Keratinocyte (primary cell): Measurements from ENCODE around the gene DENND11. TPM values are rescaled to one million over a fixed set of nuclear protein-coding genes. Genes with fewer than 3 reads are reported as not detected.
"Not testable (repeated sequence)": the region's sequence is repeated elsewhere in the genome, so short reads cannot be mapped to it uniquely, and the experiment has no call there.

Source experiments
- DNase-seq: peaks from one replicate; pipeline ENCODE4 v3.0.0-alpha.2; 2011; ENCODE audit warnings: low read depth, missing footprints, low spot score
- FAIRE-seq: peaks from 2 replicates; lab custom pipeline; 2011; peaks lifted over from hg19 to GRCh38; lab: Jason Lieb, UNC
- H2AFZ ChIP-seq: 2 replicates; pipeline ENCODE4 v1.6.0; 2012; ENCODE audit warnings: low read length, control low read depth, inconsistent platforms; ENCODE audit not compliant: control insufficient read depth
- H3K27ac ChIP-seq: 2 replicates; pipeline ENCODE4 v1.5.1; 2011; ENCODE audit warnings: low read length; ENCODE audit not compliant: control insufficient read depth, insufficient read depth
- H3K27me3 ChIP-seq: 3 replicates; pipeline ENCODE4 v1.6.0; 2011; ENCODE audit warnings: low read length; ENCODE audit not compliant: control insufficient read depth, insufficient read depth; ENCODE audit errors: extremely low read depth
- H3K36me3 ChIP-seq, 2 experiments: 2 replicates in 1 of 2; 3 replicates in 1 of 2; pipeline ENCODE4 v1.5.1; 2011; ENCODE audit warnings: low read length in 2 of 2, mild to moderate bottlenecking in 1 of 2; ENCODE audit not compliant: control insufficient read depth in 2 of 2, insufficient read depth in 2 of 2; ENCODE audit errors: extremely low read depth in 1 of 2
- H3K4me1 ChIP-seq: 3 replicates; pipeline ENCODE4 v1.5.1; 2011; ENCODE audit warnings: low read length; ENCODE audit not compliant: control insufficient read depth, insufficient read depth; ENCODE audit errors: extremely low read depth
- H3K4me2 ChIP-seq: 3 replicates; pipeline ENCODE4 v1.6.0; 2011; ENCODE audit warnings: low read depth, low read length; ENCODE audit not compliant: control insufficient read depth, insufficient read depth; ENCODE audit errors: extremely low read depth
- H3K4me3 ChIP-seq, 3 experiments: fragments of 200-600 bp in 1 of 3; sonication (generic) in 1 of 3; 2 replicates in 2 of 3; 3 replicates in 1 of 3; pipeline ENCODE4 v1.5.1; 2011 to 2016; ENCODE audit warnings: low read length in 3 of 3, mild to moderate bottlenecking in 3 of 3, control low read depth in 2 of 3, inconsistent platforms in 1 of 3, low read depth in 1 of 3, mixed read lengths in 1 of 3, mixed run types in 1 of 3, moderate library complexity in 1 of 3; ENCODE audit not compliant: control insufficient read depth in 2 of 3, insufficient read depth in 2 of 3; ENCODE audit errors: extremely low read depth in 1 of 3
- H3K79me2 ChIP-seq: 2 replicates; pipeline ENCODE4 v1.6.0; 2012; ENCODE audit warnings: low read length; ENCODE audit not compliant: control insufficient read depth, insufficient read depth
- H3K9ac ChIP-seq: 3 replicates; pipeline ENCODE4 v1.6.0; 2011; ENCODE audit warnings: low read length; ENCODE audit not compliant: control insufficient read depth, insufficient read depth; ENCODE audit errors: extremely low read depth
- H3K9me1 ChIP-seq: 3 replicates; pipeline ENCODE4 v1.6.0; 2011; ENCODE audit warnings: low read length; ENCODE audit not compliant: control insufficient read depth, insufficient read depth; ENCODE audit errors: extremely low read depth
- H3K9me3 ChIP-seq: 2 replicates; pipeline ENCODE4 v1.5.1; 2012; ENCODE audit warnings: low read depth, low read length; ENCODE audit not compliant: control insufficient read depth
- H4K20me1 ChIP-seq: 3 replicates; pipeline ENCODE4 v1.6.0; 2011; ENCODE audit warnings: low read length; ENCODE audit not compliant: control insufficient read depth, insufficient read depth; ENCODE audit errors: extremely low read depth
- CTCF ChIP-seq, 3 experiments: IDR thresholded peaks in 1 of 3; conservative IDR thresholded peaks in 1 of 3; optimal IDR thresholded peaks in 1 of 3; 2 replicates in 2 of 3; 3 replicates in 1 of 3; pipeline versions ENCODE3 to v1.5.1; 2011; ENCODE audit warnings: low read length in 3 of 3, mild to moderate bottlenecking in 3 of 3, moderate library complexity in 2 of 3, control low read depth in 1 of 3, inconsistent platforms in 1 of 3; ENCODE audit not compliant: insufficient read depth in 2 of 3; ENCODE audit errors: extremely low read depth in 1 of 3
- EZH2 ChIP-seq: IDR thresholded peaks from one replicate; pipeline ENCODE4 v1.6.1; 2012; ENCODE audit warnings: inconsistent platforms, mild to moderate bottlenecking, low read length, moderate library complexity
- dilution Hi-C: fragments of 300-500 bp; cut with MboI; formaldehyde crosslinking; loops from one replicate; pipeline ENCODE4 v1.7.0; 2020; ENCODE audit warnings: low sequenced_read_pairs; ENCODE audit not compliant: extremely low pct_ligation_motif_present
- polyA plus RNA-seq, 5 experiments: library from polyadenylated mRNA; depleted of rRNA in 3 of 5; stranded (reverse) in 3 of 5; stranded (forward) in 1 of 5; unstranded in 1 of 5; fragments of >200 nt; gene quantifications; 1 replicate in 1 of 5; 2 replicates in 3 of 5; 3 replicates in 1 of 5; pipeline versions ENCODE4 v1.2.1 to v1.2.3, GENCODE V29; 2011 to 2012; ENCODE audit warnings: missing spikeins in 2 of 5, low read depth in 1 of 5, low replicate concordance in 1 of 5

Gene DENND11
- polyA plus RNA-seq, 1 donor (not counting 4 experiments of a cell fraction or from before 2014, with no cell fraction given): 5.4 TPM

GRCh38 chr7:141691540-141691939, 10.4 kb downstream of the DENND11 start:
- Histone ChIP-seq H3K9me3 (no peaks in the 10 kb centered on the region), H2AFZ (no peak overlapping the region), H3K27ac (no peak overlapping the region), H3K4me2 (no peak overlapping the region), H4K20me1 (no peaks in the 10 kb centered on the region), H3K36me3 (no peaks in the 10 kb centered on the region), H3K27me3 (no peaks in the 10 kb centered on the region), H3K9ac (no peak overlapping the region), H3K4me3 (no peak overlapping the region), H3K79me2 (no peaks in the 10 kb centered on the region), H3K4me1 (no peaks in the 10 kb centered on the region), H3K9me1 (no peaks in the 10 kb centered on the region)
- dilution Hi-C loops: no loop called here
- TF ChIP-seq EZH2 (no peak), CTCF (optimal IDR thresholded peaks at IDR 0.05 in 1 of 3, IDR thresholded peaks at IDR 0.05 in 1 of 3, conservative IDR thresholded peaks at IDR 0.05 in 1 of 3; ENCODE audit: extremely low read depth in 1 of 3, insufficient read depth in 2 of 3, low read length in 3 of 3) (no peak)
- no peak for DNase-seq
- no peak for FAIRE-seq

GRCh38 chr7:141689072-141689825, 12.7 kb downstream of the DENND11 start:
- H3K4me1 ChIP-seq, H3K27me3 ChIP-seq, H3K4me3 ChIP-seq, H3K9me3 ChIP-seq, H3K9ac ChIP-seq, dilution Hi-C loops, H2AFZ ChIP-seq, DNase-seq, H4K20me1 ChIP-seq, FAIRE-seq, H3K36me3 ChIP-seq, H3K9me1 ChIP-seq, H3K79me2 ChIP-seq, H3K27ac ChIP-seq, H3K4me2 ChIP-seq: not testable (repeated sequence)

GRCh38 chr7:141688043-141688442, 13.9 kb downstream of the DENND11 start:
- dilution Hi-C loops: no loop called here
- no peaks in the 10 kb centered on the region for H3K79me2 ChIP-seq
- H3K36me3 ChIP-seq: peaks cover 3 to 4% of the 10 kb centered on the region in 2 experiments
- H3K9me3 ChIP-seq: no peaks in the 10 kb centered on the region
- no peak overlapping the region for H2AFZ ChIP-seq
- H3K9ac ChIP-seq: no peak overlapping the region
- no peaks in the 10 kb centered on the region for H3K9me1 ChIP-seq
- H3K4me1 ChIP-seq: no peaks in the 10 kb centered on the region
- H3K27me3 ChIP-seq: no peaks in the 10 kb centered on the region
- TF ChIP-seq EZH2: no peak
- TF ChIP-seq CTCF (optimal IDR thresholded peaks at IDR 0.05 in 1 of 3, IDR thresholded peaks at IDR 0.05 in 1 of 3, conservative IDR thresholded peaks at IDR 0.05 in 1 of 3; ENCODE audit: extremely low read depth in 1 of 3, insufficient read depth in 2 of 3, low read length in 3 of 3): no peak
- H3K4me2 ChIP-seq: no peak overlapping the region
- no peak overlapping the region for H3K4me3 ChIP-seq
- FAIRE-seq (no peak), DNase-seq (no peak)
- H4K20me1 ChIP-seq: no peaks in the 10 kb centered on the region
- no peak overlapping the region for H3K27ac ChIP-seq
